A549 (cell line): ENCODE results near the gene SLC6A3.

Experiments
- BHLHE40 ChIP-seq: IDR thresholded peaks from 2 replicates; pipeline ENCODE4 v1.6.1; 2012; ENCODE audit warnings: low read depth, low read length, inconsistent platforms
- JUN ChIP-seq, 2 experiments: fragments of >200 bp; sonication (Bioruptor Twin); formaldehyde crosslinking; IDR thresholded peaks; 2 replicates in 1 of 2; 3 replicates in 1 of 2; pipeline ENCODE4 v1.6.1; 2016 to 2017
- POLR2A ChIP-seq: IDR thresholded peaks from 2 replicates; pipeline ENCODE4 v1.6.1; 2012; ENCODE audit warnings: mild to moderate bottlenecking, low read length
- TF ChIP-seq, protein P1 (sequence below): fragments of >200 bp; sonication (Bioruptor Twin); formaldehyde crosslinking; IDR thresholded peaks from 3 replicates; pipeline ENCODE4 v1.5.1; 2016

DNA sequence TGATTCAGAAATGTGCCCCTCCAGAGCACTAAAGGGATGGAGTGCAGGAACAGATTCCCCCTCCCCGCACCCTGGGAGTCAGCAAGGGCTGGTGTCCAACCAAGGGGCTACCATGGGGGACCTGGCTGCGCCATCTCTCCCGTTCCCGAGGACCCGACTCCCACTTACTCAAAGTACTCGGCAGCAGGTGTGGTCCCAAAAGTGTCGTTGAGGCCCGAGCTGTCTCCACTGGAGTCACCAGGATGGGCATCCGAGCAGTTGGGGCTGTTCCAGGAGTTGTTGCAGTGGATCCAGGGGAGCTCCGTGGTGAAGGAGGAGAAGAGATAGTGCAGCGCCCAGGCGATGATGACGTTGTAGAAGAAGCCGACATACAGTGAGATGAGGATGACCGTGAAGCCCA lies 12.9 kb downstream of the SLC6A3 start:
- TF ChIP-seq BHLHE40 (no peak), JUN (IDR thresholded peaks at IDR 0.05) (no peak), POLR2A (no peak)
- TF ChIP-seq, protein P1, sequence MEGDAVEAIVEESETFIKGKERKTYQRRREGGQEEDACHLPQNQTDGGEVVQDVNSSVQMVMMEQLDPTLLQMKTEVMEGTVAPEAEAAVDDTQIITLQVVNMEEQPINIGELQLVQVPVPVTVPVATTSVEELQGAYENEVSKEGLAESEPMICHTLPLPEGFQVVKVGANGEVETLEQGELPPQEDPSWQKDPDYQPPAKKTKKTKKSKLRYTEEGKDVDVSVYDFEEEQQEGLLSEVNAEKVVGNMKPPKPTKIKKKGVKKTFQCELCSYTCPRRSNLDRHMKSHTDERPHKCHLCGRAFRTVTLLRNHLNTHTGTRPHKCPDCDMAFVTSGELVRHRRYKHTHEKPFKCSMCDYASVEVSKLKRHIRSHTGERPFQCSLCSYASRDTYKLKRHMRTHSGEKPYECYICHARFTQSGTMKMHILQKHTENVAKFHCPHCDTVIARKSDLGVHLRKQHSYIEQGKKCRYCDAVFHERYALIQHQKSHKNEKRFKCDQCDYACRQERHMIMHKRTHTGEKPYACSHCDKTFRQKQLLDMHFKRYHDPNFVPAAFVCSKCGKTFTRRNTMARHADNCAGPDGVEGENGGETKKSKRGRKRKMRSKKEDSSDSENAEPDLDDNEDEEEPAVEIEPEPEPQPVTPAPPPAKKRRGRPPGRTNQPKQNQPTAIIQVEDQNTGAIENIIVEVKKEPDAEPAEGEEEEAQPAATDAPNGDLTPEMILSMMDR: no peak
